SHP77 treated with DMSO at 0.1 percent for 48 hours (cell line): ENCODE results near the gene TXNIP.
A peak's percentile ranks its signal among the peaks of the same experiment; 100 is the strongest.
"Not testable (repeated sequence)": the region's sequence is repeated elsewhere in the genome, so short reads cannot be mapped to it uniquely, and the experiment has no call there.

ENCODE experiments used
- DNase-seq: peaks from one replicate; lab custom pipeline; 2025; lab: John Stamatoyannopoulos, UW

TXNIP gene

DNA sequence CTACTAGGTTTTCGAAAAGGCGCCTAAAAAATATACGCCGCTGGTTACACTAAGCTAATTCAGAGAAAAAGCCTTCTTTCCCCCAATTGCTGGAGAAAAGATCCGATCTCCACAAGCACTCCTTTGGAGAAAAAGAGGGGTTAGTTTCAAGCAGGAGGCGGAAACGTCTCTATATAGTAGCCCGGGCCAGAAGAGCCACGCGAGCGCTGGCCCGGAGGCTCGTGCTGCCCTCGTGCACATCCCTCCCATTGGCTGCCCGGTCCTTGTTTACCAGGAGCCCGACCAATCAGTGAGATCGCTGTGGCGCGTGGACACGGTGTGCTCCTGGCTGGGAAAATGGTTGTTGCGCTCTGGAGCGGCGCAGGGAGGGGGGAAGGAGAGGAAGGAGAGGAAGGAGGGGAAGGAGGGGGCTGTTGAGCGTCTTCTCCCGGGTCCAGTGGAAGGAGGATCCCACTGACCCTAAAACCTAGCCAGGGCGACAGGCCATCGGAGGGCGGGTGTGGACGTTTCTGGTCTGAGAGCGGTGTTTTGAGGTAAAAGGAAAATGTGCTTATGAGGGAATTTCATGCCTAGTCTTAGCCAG is at the start of gene TXNIP:
Gene TXNIP, minus strand, starts transcription at position 147 of the 583 bp plus-strand sequence. CDS start 313 bp downstream, outside the sequence.
- peak; percentile 99 for DNase-seq

DNA sequence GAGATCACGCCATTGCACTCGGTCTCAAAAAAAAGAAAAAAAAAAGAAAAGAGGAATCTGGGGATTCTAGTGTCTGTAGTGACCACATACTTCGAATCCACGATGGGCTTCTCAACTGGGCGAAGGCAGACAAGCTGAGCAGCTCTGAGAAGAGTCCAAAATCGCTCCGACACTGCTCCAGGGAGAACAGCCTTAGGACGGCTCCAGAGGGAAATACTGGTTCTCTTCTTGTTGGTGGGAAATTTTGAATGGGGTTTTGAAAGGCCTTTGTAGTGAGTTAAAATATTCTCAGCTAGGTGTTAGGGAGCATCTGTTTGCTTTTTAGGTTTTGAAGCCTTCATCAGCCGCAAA is 43.4 kb upstream of the TXNIP start:
- DNase-seq: peak; percentile 38

- peak; percentile 96 for DNase-seq
These were observed 40.7 kb upstream of the TXNIP start for GRCh38 chr1:146036965-146037646.

DNA sequence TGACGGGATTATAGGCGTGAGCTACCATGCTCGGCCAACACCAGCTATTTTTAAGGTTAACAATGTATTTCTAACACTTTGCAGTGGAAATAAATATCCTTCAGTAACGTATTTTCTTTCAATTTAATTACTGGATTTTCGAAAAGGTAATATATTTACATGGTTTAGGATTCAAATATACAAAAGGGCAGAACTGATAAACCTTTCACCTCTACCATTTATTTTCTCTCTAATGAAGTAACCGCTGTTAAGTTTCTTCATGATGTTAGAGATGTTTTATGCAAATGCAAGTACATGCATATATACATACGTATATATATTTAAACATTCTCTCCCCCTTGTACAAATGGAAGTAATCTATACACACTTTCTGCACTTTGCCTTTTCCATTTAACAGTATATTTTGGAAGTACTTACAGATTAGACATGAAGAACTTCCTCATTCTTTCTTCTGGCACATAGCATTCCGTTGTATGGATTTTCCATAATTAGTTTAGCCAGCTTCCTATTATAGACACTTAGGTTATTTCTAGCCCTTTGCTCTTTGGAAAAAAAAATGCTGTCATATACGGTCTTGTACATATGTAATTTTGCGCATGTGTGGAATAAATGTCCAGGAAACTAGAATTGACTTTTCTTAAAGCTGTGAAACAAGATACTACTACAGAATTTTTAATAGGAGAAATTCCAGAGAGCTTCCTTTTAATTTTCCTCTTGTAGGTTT is 40.0 kb upstream of the TXNIP start:
- peak; percentile 87 for DNase-seq

DNA sequence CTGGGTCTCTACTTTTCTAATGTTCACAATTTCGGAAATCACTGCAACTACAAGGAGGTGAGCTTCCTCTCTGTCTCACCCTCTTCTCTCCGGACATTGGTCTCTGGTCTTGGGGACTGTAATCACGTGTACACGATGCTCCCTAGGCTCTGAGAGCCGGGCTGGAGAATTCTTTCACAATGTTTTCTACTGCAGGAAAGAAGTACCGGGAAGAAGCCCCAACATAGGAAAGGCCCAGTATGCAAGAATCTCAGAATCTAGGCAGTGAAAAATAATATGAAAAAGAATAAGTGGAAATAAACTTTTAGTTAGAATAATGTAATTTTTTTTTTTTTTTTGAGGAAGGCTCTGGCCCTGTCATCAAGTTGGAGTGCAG is 38.7 kb upstream of the TXNIP start:
- DNase-seq: peak; percentile 93

GRCh38 chr1:146032631-146033219 is 36.3 kb upstream of the TXNIP start:
- DNase-seq: peak; percentile 85

- DNase-seq: no peak
These were observed 35.1 kb upstream of the TXNIP start for GRCh38 chr1:146031476-146031875.

DNA sequence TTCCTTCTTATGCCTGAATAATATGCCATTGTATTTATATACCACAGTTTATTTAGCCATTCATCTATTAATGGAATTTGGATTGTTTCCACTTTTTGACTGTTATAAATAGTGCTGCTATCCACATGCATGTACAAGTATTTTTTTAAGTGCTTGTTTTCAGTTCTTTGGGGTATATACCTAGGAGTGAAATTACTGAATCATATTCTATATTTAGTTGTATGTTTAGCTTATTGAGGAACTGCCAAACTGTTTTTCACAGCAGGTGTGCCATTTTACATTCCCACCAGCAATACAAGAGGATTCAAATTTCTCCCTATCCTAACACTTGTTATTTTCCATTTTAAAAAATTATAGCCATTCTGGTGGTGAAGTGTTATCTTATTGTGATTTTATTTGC is 32.7 kb upstream of the TXNIP start:
- no peak for DNase-seq

- DNase-seq: not testable (repeated sequence)
These were observed 30.3 kb upstream of the TXNIP start for GRCh38 chr1:146026650-146027049.

DNA sequence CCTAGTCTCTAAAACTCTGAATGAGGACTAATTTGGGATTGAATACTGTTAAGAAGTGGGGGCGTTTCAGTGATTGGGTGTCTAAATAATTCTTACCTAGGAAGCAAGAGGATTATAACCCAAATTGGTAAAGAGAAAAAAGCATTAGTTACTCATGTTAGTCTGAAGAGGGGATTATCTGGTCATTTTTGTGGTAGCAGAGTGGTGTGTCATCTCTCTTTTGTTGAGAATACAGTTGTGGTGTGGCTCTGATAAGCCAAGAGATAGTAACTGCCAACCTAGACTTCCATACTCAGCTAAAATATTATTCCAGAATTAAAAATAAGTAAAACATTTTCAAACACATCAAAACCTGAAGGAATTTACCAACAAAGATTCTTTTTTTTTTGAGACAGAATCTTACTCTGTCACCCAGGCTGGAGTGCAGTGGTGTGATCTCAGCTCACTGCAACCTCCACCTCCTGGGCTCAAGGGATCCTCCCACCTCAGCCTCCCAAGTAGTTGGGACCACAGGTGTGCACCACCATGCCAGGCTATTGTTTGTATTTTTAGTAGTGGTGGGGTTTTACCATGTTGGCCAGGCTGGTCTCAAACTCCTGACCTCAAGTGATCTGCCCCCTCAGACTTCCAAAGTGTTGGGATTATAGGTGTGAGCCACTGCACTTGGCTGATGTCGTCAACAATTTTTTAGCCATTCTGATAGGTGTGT is 29.6 kb upstream of the TXNIP start:
- not testable (repeated sequence) for DNase-seq

- no peak for DNase-seq
These were observed 26.2 kb upstream of the TXNIP start for GRCh38 chr1:146022403-146023127.

DNA sequence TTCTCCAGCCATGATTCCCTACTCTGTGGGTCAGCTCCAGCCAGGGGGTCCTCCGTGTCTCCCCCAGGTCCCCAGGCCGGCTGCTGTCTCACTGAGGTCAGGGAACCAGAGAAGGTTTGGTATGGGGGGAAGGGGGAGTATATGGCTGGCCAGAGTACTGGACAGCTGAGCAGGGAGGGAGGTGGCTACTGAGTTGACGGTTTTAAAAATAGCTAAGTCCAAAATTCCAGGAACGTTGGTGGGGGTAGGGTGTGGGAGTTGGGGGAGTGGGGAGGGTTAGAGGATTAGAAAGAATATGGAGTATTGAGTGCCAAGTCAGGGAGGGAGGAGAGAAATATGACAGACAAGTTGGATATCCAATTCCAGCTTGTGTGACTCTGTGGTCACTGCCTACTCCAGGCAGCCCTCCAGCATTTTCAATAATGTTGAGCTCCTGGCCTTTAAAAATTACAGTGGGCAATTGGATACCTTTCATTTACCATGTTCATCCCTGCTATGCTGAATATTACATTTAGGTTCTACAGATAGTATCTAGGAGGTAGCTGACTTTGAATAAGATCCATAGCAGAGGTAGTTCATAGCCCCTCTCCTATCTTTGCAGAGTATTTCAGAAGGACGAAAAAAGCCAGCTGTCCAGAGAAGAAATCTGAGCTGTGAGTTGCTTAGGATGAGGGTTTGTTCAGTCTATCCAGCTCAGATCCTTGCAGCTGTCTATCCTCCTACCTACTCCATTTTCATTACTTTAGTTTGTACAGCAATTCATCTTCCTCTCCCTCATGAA is 25.4 kb upstream of the TXNIP start, which contains the start of gene HJV:
Gene HJV, minus strand, starts transcription at position 114 of the 781 bp plus-strand sequence. CDS start 1,504 bp downstream, outside the sequence.
- DNase-seq: no peak

GRCh38 chr1:146021050-146021445 is 24.7 kb upstream of the TXNIP start:
- DNase-seq: no peak

- DNase-seq: no peak
These were observed 24.0 kb upstream of the TXNIP start for GRCh38 chr1:146020058-146021049.

DNA sequence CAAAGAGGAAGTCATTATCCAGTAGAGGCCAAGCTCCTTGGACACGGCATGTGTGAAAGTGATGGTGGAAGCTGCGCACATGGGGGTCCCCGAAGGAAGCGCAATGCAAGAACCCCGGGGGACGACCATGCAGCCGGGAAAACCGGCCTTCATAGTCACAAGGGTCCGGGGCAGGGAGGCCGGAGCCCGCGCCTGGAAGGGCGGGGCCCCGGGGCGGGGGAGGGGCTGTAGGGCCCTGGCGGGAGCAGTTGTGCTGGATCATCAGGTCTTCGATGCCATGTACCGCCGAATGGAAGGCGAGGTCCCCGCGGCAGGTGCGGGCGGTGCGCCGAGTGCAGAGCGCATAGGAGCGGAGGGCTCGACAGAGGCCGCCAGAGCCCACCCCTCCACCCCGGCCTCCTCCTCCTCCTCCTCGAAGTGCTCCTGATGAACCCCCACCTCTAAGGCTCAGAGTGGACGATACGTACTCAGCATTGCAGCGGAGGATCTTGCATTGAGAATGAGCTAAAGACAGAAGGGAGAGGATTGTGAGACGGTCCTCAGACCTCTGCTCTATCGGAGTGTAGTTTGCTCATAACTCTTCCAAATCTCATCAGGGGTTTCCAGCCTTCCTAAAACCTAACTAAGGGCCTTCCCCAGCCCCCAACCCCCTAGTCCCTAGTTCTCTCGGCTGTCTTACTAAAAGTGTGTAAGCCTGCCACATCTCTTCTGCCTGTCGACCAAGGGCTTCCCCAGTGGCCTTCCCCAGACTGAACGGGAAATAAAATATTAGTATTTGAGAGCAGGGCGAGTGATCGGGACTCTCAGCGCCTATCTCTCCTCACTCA is 23.1 kb upstream of the TXNIP start:
- no peak for DNase-seq

DNA sequence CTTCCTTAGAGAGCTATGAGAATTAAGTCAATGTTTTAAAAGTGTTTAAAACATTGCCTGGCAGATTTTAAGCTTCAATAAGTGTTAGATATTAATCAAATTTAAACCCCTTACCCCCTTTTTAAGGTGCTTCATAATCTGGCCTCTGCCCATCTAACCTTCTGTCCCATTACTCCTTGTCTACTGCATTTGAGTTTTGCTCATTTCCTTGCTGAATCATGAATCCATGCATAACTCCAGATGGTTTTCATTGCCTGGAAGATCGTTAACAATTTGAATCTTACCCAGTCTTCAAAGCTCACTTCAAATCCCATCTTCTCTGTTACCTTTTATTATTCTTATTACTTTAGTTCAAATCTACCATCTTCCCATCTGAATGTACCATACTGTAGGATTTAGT is 20.5 kb upstream of the TXNIP start:
- DNase-seq: no peak

DNA sequence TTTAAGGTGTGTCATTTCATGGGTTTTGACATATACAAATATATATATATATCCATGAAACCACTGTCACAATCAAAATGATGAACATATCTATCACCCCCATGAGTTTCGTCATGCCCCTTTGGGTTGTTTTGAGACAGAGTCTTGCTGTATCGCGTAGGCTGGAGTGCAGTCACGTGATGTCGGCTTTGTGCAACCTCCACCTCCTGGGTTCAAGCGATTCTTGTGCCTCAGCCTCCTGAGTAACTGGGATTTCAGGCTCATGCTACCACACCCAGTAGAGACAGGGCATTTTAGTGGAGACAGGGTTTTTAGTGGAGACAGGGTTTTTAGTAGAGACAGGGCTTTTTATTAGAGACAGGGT is 17.2 kb upstream of the TXNIP start:
- DNase-seq: no peak

GRCh38 chr1:146012703-146013558 is 16.6 kb upstream of the TXNIP start:
- peak; percentile 78 for DNase-seq
